Stimulated activated CD8-positive, alpha-beta memory T cell treated with anti-CD3 and anti-CD28 coated beads, Interleukin-4, amount 100 ng/mL, for 1 hour (primary cell): ENCODE measurements around the gene CD8A.
"Not testable (repeated sequence)": the region's sequence is repeated elsewhere in the genome, so short reads cannot be mapped to it uniquely, and the experiment has no call there.

Experiments used
- DNase-seq, 2 donors: peaks; one replicate each; pipeline ENCODE4 v3.0.0-alpha.2; 2020; ENCODE audit warnings: low read depth in 2 of 2, low spot score in 1 of 2

Gene CD8A

DNA sequence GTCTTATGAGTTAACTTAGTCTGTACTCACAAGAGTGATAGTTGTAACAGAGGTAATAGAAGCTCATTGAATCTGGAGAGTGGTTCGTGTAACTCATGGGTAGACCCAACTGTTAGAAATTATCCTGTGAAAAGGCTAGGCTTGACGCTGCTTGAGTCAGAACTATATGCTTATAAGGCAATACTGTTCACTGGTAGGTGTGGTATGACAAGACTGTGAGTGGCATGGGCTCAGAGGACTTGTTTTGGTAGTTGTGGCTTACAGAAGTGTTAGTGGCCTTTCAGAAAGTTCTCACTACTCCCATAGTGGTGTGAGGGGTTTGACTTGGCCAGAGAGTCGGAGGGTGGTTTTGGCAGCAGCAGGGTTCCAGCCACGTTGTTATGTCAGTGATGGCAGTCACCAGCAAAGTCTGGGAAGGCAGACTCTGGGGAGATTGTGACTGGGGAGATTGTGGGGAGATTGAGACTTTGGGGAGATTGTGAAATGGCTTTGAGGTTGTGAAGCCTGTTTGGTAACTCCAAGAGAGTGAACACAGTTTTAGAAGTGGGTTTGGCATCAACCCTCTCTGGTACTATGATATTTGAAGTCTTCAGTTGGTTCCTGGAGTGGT is 48.7 kb downstream of the CD8A start:
- DNase-seq: not testable (repeated sequence)

DNA sequence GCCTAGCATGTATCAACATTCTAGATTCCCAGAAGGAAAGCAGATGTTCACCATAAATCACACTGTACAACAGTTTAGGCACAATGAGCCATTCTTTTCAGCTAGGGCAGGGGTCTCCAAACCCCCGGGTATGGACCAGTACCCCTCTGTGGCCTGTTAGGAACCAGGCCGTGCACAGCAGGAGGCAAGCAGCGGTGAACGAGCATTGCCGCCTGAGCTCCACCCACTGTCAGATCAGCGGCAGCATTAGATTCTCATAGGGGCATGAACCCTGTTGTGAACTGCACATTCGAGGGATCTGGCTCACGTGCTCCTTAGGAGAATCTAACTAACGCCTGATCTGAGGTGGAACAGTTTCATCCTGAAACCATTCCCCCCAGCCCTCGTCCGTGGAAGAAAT is 50.8 kb downstream of the CD8A start:
- not testable (repeated sequence) for DNase-seq

DNA sequence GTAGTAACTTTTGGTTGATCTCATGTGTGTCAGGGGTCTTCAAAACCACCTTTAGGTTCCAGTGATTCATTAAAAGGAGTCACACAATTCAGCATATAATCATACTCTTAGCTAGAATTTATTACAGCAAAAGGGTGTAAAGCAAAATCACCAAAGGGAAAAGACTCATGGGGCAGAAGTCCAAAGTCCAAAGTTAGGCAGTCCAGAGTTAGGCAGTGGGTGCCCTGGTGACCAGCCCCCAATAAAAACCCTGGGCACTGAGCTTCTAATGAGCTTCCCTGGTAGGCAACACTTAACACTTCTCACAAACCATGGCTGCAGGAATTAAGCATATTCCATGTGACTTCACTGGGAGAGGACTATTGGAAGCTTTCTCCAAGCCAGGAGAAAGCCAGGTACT is 51.2 kb downstream of the CD8A start:
- not testable (repeated sequence) for DNase-seq

DNA sequence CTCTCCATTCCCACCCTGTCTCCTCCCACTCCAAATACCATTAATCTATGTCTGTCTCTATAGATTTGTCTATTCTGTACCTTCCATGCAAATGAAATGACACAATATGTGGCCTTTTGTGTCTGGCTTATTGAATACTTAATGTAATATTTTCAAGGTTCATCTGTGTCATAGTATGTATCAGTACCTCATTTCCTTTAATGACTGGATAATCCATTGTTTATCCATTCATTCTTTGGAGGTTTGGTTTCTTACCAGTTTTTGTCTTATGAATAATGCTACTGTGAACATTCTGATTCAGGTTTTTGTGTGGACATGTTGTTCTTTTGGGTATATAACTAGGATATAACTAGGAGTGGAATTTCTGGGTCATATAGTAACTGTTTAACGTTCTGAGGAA is 55.8 kb downstream of the CD8A start:
- DNase-seq: not testable (repeated sequence)
